Measurements from ENCODE around the gene SLCO3A1.

SLCO3A1 gene

DNA sequence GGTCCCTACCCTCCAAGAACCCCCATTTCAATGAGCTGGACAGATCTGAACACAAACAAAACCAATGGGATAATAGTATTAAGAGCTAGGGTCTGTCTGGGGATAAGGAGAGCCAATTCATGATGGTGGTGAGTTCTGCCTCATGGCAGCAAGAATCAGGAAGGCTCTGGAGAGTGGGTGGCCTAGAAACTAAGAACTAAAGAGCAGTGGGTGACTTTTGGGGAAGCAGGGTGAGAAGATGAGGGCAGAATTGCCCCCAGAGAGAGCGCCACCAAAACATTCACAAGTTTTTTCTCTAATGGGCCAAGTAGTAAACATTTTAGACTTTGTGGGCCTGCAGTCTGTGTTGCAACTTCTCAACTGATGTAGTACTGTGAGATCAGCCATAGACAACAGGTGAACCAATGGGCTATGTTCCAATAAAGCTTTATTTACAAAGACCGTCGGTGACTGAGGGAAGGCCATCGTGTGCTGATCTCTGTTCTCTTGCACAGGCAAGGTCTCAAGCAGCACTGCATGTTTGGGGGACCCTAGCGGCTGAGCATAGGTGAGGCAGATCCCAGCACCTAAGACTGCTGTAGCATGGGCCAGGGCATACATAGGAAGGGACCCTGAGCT is 314.7 kb downstream of the SLCO3A1 start:
- H3K27ac ChIP-seq, result no peak overlapping the region
- TF ChIP-seq, protein P1, sequence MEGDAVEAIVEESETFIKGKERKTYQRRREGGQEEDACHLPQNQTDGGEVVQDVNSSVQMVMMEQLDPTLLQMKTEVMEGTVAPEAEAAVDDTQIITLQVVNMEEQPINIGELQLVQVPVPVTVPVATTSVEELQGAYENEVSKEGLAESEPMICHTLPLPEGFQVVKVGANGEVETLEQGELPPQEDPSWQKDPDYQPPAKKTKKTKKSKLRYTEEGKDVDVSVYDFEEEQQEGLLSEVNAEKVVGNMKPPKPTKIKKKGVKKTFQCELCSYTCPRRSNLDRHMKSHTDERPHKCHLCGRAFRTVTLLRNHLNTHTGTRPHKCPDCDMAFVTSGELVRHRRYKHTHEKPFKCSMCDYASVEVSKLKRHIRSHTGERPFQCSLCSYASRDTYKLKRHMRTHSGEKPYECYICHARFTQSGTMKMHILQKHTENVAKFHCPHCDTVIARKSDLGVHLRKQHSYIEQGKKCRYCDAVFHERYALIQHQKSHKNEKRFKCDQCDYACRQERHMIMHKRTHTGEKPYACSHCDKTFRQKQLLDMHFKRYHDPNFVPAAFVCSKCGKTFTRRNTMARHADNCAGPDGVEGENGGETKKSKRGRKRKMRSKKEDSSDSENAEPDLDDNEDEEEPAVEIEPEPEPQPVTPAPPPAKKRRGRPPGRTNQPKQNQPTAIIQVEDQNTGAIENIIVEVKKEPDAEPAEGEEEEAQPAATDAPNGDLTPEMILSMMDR (IDR thresholded peaks at IDR 0.05; ENCODE audit: low read depth, low read length), result no peak
- H3K4me3 ChIP-seq (ENCODE audit: low read depth, low read length), result no peak overlapping the region
- DNase-seq, result no peak
- peaks cover 42% of the 10 kb centered on the region for H3K27me3 ChIP-seq (ENCODE audit: insufficient read depth, low read depth, severe bottlenecking)
- H3K36me3 ChIP-seq, result no peaks in the 10 kb centered on the region
- no peaks in the 10 kb centered on the region for H3K9me3 ChIP-seq (ENCODE audit: severe bottlenecking)

DNA sequence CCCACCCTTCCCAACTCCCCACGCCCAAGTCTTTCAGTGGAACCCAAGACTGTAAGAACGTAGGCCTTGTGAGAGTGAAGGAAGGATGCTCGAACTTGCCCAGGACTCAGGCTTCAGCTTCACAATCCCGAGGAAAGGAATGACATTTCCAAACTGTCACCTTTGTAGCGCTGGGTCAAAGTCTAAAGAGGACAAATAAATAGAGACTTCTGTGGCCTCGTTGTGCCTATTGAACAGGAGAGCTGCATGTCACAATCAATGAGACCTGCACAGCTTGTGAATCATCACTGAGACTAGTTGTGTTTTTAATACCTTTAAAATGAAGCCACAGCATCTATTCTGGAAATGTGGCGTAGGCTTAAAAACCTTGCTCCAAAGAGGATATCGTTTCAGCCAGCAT is 317.4 kb downstream of the SLCO3A1 start:
- H3K9me3 ChIP-seq (ENCODE audit: severe bottlenecking), result no peaks in the 10 kb centered on the region
- TF ChIP-seq, protein P1 (IDR thresholded peaks at IDR 0.05; ENCODE audit: low read depth, low read length), result no peak
- no peak overlapping the region for H3K4me3 ChIP-seq (ENCODE audit: low read depth, low read length)
- no peaks in the 10 kb centered on the region for H3K36me3 ChIP-seq
- no peak overlapping the region for H3K27ac ChIP-seq
- H3K27me3 ChIP-seq (ENCODE audit: insufficient read depth, low read depth, severe bottlenecking), result peaks cover 46% of the 10 kb centered on the region
- DNase-seq, result no peak

DNA sequence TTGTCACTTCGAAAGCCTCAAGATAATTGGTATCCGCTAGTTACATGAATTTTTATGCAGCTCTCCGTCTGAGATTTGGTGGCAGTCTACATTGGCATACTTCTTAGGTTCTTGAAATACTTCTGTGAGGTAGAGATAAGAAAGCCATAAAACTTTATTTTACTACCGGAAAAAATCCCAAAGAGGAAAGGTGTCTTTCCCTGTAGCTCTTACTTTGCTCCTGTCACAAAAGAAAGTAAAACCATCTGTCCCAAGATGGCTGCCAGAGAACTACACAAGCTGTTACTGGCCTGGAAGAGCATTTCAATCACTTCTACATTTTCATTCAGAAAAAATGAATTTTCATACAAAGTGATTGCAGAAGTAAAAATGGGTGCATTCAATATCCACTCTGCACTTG is 325.4 kb downstream of the SLCO3A1 start:
- TF ChIP-seq, protein P1 (IDR thresholded peaks at IDR 0.05; ENCODE audit: low read depth, low read length), result no peak

DNA sequence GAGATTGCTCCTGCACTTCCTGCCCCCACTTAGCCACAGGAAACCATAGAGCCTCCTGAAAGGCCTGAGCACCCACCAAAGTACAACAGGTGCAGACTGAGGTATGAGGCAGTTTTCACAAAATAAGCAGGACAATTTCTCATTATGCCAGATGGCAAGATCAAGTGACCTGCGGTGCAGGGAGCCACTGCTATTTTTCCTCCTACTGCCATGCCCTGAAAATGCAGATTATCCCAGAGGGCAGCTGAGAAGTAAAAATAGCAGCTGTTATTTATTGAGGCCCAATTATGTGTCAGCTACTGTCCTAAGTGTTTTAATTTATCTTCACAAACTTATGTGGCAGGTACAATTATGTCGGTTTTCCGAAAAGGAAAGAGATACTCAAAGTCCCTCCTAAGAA is 330.6 kb downstream of the SLCO3A1 start:
- Histone ChIP-seq H3K4me3 (ENCODE audit: low read depth, low read length) (no peak overlapping the region), H3K36me3 (no peaks in the 10 kb centered on the region), H3K27me3 (ENCODE audit: insufficient read depth, low read depth, severe bottlenecking) (peaks cover 49% of the 10 kb centered on the region), H3K27ac (no peak overlapping the region), H3K9me3 (ENCODE audit: severe bottlenecking) (no peaks in the 10 kb centered on the region)
- DNase-seq, result no peak
- TF ChIP-seq, protein P1 (IDR thresholded peaks at IDR 0.05; ENCODE audit: low read depth, low read length), result no peak

More for the DNA sequence above, 325.4 kb downstream of the SLCO3A1 start:
- H3K36me3 ChIP-seq, result no peaks in the 10 kb centered on the region
- H3K27ac ChIP-seq, result no peak overlapping the region
- H3K9me3 ChIP-seq (ENCODE audit: severe bottlenecking), result no peaks in the 10 kb centered on the region
- H3K4me3 ChIP-seq (ENCODE audit: low read depth, low read length), result no peak overlapping the region
- no peak for DNase-seq
- peaks cover 40% of the 10 kb centered on the region for H3K27me3 ChIP-seq (ENCODE audit: insufficient read depth, low read depth, severe bottlenecking)

DNA sequence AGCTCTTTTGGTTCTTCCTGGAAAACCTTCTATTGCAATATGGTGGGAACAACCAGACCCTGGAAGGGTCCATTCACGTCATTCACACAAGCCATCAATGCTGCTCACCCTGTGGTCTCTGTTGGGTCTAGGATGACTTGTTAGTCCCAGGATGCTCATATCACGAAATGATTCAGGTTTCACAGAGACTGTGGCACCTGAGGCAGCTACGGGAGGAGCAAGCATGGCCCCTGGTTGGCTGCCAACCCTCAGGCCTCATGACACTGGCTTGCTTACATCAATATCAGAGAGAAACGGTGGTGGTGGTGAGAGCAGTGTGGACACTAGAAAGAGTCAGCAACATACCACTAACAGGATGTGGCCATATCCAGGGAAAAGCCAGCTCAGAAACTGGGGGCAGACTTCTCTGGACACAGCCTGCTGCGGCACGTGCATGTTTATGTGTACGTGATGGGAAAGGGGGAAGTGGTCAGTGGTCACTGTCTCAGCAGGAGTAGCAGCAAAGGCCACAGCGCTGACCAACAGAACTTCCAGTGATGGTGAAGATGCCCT is 331.2 kb downstream of the SLCO3A1 start:
- no peak for DNase-seq
- TF ChIP-seq, protein P1 (IDR thresholded peaks at IDR 0.05; ENCODE audit: low read depth, low read length), result no peak
- Histone ChIP-seq H3K27ac (no peak overlapping the region), H3K27me3 (ENCODE audit: insufficient read depth, low read depth, severe bottlenecking) (peaks cover 48% of the 10 kb centered on the region), H3K4me3 (ENCODE audit: low read depth, low read length) (no peak overlapping the region), H3K36me3 (no peaks in the 10 kb centered on the region), H3K9me3 (ENCODE audit: severe bottlenecking) (no peaks in the 10 kb centered on the region)

DNA sequence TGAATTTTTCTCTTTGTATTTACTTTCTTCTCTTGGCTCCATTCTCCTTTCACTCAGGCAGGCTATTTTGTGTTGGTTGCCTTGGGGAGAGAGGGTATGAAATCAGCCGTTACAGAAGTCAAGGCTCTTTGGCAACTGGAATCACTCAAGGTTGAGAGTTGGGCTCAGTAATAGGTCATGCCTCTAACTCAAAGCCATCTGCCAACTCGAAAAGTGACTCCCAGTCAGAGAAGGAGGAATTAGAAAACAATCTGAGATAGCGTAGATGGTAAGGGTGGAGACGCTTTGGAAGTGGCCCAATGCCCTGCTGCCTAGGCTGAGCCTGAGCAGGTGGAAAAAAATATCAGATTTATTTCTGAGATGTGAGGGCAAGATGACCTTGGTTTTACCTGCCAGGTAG is 334.5 kb downstream of the SLCO3A1 start:
- Histone ChIP-seq H3K4me3 (ENCODE audit: low read depth, low read length) (no peak overlapping the region), H3K9me3 (ENCODE audit: severe bottlenecking) (no peaks in the 10 kb centered on the region), H3K36me3 (no peaks in the 10 kb centered on the region), H3K27me3 (ENCODE audit: insufficient read depth, low read depth, severe bottlenecking) (peaks cover 59% of the 10 kb centered on the region), H3K27ac (no peak overlapping the region)
- DNase-seq, result no peak
- TF ChIP-seq, protein P1 (IDR thresholded peaks at IDR 0.05; ENCODE audit: low read depth, low read length), result no peak

All from WERI-Rb-1 (cell line).